Common myeloid progenitor, CD34-positive (primary cell): ENCODE results near the gene CCDC127.
A peak's percentile ranks its signal among the peaks of the same experiment; 100 is the strongest.

Experiments
- CTCF ChIA-PET: fragments of 350-600 bp; sonication (Branson Sonifier 250); formaldehyde crosslinking; loops from one replicate; lab custom pipeline; 2021; ENCODE audit warnings: antibody characterized with exemption; lab: Charles Lee
- POLR2A ChIA-PET: fragments of 350-600 bp; sonication (Branson Sonifier 250); formaldehyde crosslinking; loops from one replicate; lab custom pipeline; 2021; ENCODE audit warnings: antibody characterized with exemption; lab: Charles Lee
- DNase-seq, 3 donors: peaks; one replicate each; pipeline versions ENCODE4 v3.0.0 to v3.0.0-alpha.2; 2013
- H3K27ac ChIP-seq, 2 experiments: 1 replicate in 1 of 2; 2 replicates in 1 of 2; pipeline ENCODE4 v1.7.0; 2013; ENCODE audit warnings: inconsistent platforms in 2 of 2, low read length in 2 of 2, mild to moderate bottlenecking in 2 of 2, low read depth in 1 of 2, moderate library complexity in 1 of 2; ENCODE audit not compliant: severe bottlenecking in 2 of 2, insufficient read depth in 1 of 2, poor library complexity in 1 of 2
- H3K27me3 ChIP-seq, 5 experiments: replicated peaks in 2 of 5; 1 replicate in 3 of 5; 2 replicates in 2 of 5; pipeline versions ENCODE4 v1.6.1 to v1.7.0; 2013; ENCODE audit warnings: low read length in 4 of 5, mild to moderate bottlenecking in 2 of 5, moderate library complexity in 2 of 5, inconsistent platforms in 1 of 5; ENCODE audit not compliant: insufficient read depth in 5 of 5, control insufficient read depth in 4 of 5
- H3K36me3 ChIP-seq, 4 experiments: 1 replicate in 2 of 4; 2 replicates in 2 of 4; pipeline versions ENCODE4 v1.6.1 to v1.7.0; 2013; ENCODE audit warnings: low read length in 3 of 4, control low read depth in 1 of 4, mild to moderate bottlenecking in 1 of 4; ENCODE audit not compliant: control insufficient read depth in 4 of 4, insufficient read depth in 4 of 4
- H3K4me1 ChIP-seq, 4 experiments: 1 replicate in 3 of 4; 2 replicates in 1 of 4; pipeline versions ENCODE4 v1.6.1 to v1.7.1; 2013; ENCODE audit warnings: low read length in 3 of 4, mild to moderate bottlenecking in 3 of 4, control low read depth in 1 of 4, inconsistent platforms in 1 of 4, moderate library complexity in 1 of 4; ENCODE audit not compliant: control insufficient read depth in 4 of 4, insufficient read depth in 4 of 4; ENCODE audit errors: control extremely low read depth in 1 of 4
- H3K4me3 ChIP-seq, 7 experiments: 1 replicate in 4 of 7; 2 replicates in 3 of 7; pipeline versions ENCODE4 v1.5.1 to v1.7.0; 2013; ENCODE audit warnings: mild to moderate bottlenecking in 7 of 7, low read length in 6 of 7, moderate library complexity in 6 of 7, inconsistent platforms in 2 of 7, low read depth in 2 of 7, control low read depth in 1 of 7; ENCODE audit not compliant: insufficient read depth in 4 of 7, control insufficient read depth in 1 of 7; ENCODE audit errors: extremely low read depth in 1 of 7
- H3K9me3 ChIP-seq, 5 experiments: 1 replicate in 4 of 5; 2 replicates in 1 of 5; pipeline versions ENCODE4 v1.6.1 to v1.7.1; 2013; ENCODE audit warnings: low read length in 4 of 5, mild to moderate bottlenecking in 2 of 5, inconsistent platforms in 1 of 5, low read depth in 1 of 5, moderate library complexity in 1 of 5; ENCODE audit not compliant: control insufficient read depth in 4 of 5, insufficient read depth in 2 of 5; ENCODE audit errors: control extremely low read depth in 1 of 5
- WGBS: methylation state at CpG from one replicate; pipeline ENCODE4 v1.1.5; 2013; ENCODE audit not compliant: insufficient coverage; 5-methylcytosine and 5-hydroxymethylcytosine counted together

The CCDC127 gene

DNA sequence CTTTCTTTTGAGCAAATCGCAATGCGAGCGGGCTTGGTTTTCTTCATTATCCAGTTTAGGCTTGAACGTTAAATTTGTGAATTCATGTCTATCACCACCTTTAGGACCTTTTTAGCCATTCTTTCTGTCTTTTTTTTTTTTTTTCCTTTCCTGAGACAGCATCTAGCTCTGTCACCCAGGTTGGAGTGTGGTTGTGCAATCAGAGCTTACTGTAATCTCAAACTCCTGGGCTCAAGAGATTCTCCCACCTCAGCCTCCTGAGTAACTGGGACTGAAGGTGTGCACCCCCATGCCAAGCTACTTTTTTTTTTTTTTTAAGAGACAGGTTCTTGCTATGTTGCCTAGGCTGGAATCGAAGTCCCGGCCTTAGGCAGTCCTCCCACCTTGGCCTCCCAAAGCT lies 65.9 kb downstream of the CCDC127 start:
- 100% methylated on average over 3 of the region's 6 CpGs for WGBS

DNA sequence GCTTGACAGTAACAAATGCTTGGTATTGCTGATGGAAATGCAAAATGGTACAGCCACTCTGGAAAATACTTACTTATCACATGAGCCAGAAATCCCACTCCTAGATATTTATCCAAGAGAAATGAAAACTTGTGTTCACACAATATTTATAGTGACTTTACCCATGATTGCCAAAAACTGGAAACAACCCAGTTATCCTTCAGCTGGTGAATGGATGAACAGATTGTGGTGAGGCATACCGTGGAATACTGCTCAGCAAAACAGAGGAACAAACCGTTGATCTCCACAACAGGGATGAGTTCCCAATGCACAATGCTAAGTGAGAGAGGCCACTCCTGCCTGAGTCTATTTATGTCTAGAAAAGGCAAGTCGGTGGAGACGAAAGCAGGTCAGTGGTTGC lies 67.2 kb downstream of the CCDC127 start:
- Histone ChIP-seq H3K27me3 (no peaks in the 10 kb centered on the region), H3K4me3 (no peak overlapping the region), H3K36me3 (peaks cover 0 to 18% (median 0%) of the 10 kb centered on the region in 4 experiments), H3K4me1 (no peaks in the 10 kb centered on the region), H3K27ac (no peak overlapping the region), H3K9me3 (peaks cover 1 to 25% (median 10%) of the 10 kb centered on the region in 5 experiments)
- ChIA-PET POLR2A (no interaction called here), CTCF (no interaction called here)
- WGBS = 95% methylated on average over 4 of the region's 4 CpGs
- no peak for DNase-seq

More for the DNA sequence above, 65.9 kb downstream of the CCDC127 start:
- H3K36me3 ChIP-seq = peaks cover 0 to 18% (median 0%) of the 10 kb centered on the region in 4 experiments
- H3K27me3 ChIP-seq = peaks cover 0 to 2% (median 0%) of the 10 kb centered on the region in 5 experiments
- no peak for DNase-seq
- POLR2A ChIA-PET = no interaction called here
- H3K4me1 ChIP-seq = no peaks in the 10 kb centered on the region
- peaks cover 1 to 15% (median 5%) of the 10 kb centered on the region in 5 experiments for H3K9me3 ChIP-seq
- H3K4me3 ChIP-seq = no peak overlapping the region
- CTCF ChIA-PET = no interaction called here
- no peak overlapping the region for H3K27ac ChIP-seq

DNA sequence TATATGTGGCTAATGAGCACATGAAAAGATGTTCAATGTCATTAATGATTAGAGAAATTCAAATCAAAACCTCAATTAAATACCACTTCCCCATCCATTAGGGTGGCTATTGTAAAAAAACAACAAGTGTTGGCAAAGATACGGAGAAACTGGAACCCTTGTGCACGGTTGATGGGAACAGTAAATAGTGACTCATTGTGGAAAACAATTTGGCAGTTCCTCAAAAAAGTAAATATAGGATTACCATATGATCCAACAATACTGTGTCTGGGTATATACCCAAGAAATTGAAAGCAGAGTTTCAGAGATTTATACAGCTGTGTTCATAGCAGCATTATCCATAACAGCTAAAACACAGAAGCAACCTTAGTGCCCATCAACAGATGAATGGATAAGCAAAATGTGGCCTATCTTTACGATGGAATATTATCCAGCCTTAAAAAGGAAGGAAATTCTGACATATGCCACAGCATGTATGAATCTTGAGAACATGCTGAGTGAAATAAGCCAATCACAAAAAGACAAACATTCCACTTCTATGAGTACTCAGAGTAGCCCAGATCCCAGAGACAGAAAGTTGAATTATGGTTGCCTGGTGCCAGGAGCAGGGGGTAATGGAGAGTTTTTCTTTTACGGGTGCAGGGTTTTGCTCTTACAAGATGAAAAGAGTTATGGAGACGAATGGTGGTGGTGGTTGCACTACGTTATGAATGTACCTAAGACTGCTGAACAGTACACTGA lies 68.0 kb downstream of the CCDC127 start:
- 100% methylated on average over 2 of the region's 6 CpGs for WGBS
- Histone ChIP-seq H3K27ac (no peak overlapping the region), H3K4me1 (no peaks in the 10 kb centered on the region), H3K27me3 (no peaks in the 10 kb centered on the region), H3K36me3 (peaks cover 0 to 16% (median 0%) of the 10 kb centered on the region in 4 experiments), H3K9me3 (peaks cover 1 to 25% (median 10%) of the 10 kb centered on the region in 5 experiments), H3K4me3 (no peak overlapping the region)
- POLR2A ChIA-PET = no interaction called here
- CTCF ChIA-PET = no interaction called here
- DNase-seq = no peak

DNA sequence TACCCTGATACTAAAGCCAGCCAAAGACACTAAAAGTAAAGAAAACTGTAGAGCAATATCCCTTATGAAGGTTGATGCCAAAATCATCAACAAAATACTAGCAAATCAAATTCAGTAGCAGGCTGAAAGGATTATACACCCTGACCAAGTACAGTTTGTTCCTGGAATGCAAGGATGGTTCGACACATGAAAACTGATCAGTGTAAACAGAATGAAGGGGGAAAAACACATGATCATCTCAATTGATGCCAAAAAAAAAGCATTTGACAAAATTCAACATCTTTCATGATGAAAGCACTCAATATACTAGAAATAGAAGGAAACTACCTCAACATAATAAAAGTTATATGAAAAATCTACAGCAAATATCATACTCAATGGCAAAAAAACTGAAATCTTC lies 70.2 kb downstream of the CCDC127 start:
- Histone ChIP-seq H3K36me3 (peaks cover 0 to 18% (median 0%) of the 10 kb centered on the region in 4 experiments), H3K4me3 (no peak overlapping the region), H3K4me1 (no peaks in the 10 kb centered on the region), H3K9me3 (peaks cover 1 to 25% (median 10%) of the 10 kb centered on the region in 5 experiments), H3K27ac (no peak overlapping the region), H3K27me3 (no peaks in the 10 kb centered on the region)
- ChIA-PET POLR2A (no interaction called here), CTCF (interaction anchor here (0.6 to 1.3 kb wide), 2 partner anchors 41 to 121 kb away, joined by 3 read pairs; no protein-coding TSS in a partner anchor)
- no CpG with 5 or more reads among the region's 1 CpG for WGBS
- peak; percentile 13 to 47 (median 40) for DNase-seq
